ENCODE measurements around the gene LSM8. TPM values are rescaled to one million over a fixed set of nuclear protein-coding genes. Genes with fewer than 3 reads are reported as not detected.

The LSM8 gene
- total and polyA plus RNA-seq, 7 experiments from 2014 or later: 29.8 to 65.8 (median 44.7) TPM

DNA sequence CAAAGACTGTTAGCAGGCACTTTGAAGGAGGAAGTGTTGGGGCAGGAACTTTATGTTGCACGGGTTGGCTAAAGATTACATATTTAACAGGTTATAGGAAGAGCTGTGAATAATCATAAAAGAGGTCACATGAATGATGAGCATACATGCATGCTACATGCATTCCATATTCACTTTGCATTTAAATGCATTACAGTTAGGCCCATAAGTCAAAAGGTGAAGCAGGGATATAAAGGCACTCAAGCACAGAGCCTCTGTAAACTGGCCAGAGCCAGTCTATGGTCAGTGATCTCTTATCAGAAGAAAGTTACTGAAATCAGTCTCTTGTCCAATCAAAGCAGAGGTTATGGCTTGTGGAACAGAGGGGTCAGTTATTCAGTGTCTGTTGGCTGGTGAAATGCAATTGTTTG lies 33.3 kb downstream of the LSM8 start:
- peaks cover 3 to 4% of the 10 kb centered on the region in 2 donors for H3K4me1 ChIP-seq (ENCODE audit: control insufficient read depth in 2 of 2, insufficient read depth in 2 of 2, low read length in 2 of 2)
- no peaks in the 10 kb centered on the region for H3K36me3 ChIP-seq (ENCODE audit: control insufficient read depth in 2 of 3, insufficient read depth in 3 of 3, low read length in 3 of 3)
- no peaks in the 10 kb centered on the region for H3K27me3 ChIP-seq (ENCODE audit: control insufficient read depth in 2 of 2, insufficient read depth in 2 of 2, low read length in 2 of 2)
- H3K9me3 Mint-ChIP-seq: peaks cover 0 to 3% (median 0%) of the 10 kb centered on the region in 11 donors
- no peak overlapping the region for H3K27ac Mint-ChIP-seq
- H3K4me3 ChIP-seq (ENCODE audit: low read length): no peak overlapping the region
- no peak overlapping the region for H3K4me3 Mint-ChIP-seq
- H3K9me3 ChIP-seq (ENCODE audit: control insufficient read depth in 2 of 3, low read length in 3 of 3): no peaks in the 10 kb centered on the region
- intact Hi-C loops (cut with micrococcal nuclease): no loop called here
- H3K27me3 Mint-ChIP-seq: peaks cover 5 to 44% (median 16%) of the 10 kb centered on the region in 5 donors
- no peak for ATAC-seq
- DNase-seq: no peak
- peaks cover 8 to 19% (median 12%) of the 10 kb centered on the region in 7 donors for H3K4me1 Mint-ChIP-seq
- H3K27ac ChIP-seq (ENCODE audit: low read depth, low read length): no peak overlapping the region
- ChIA-PET POLR2A (no interaction called here), CTCF (no interaction called here)
- no peaks in the 10 kb centered on the region for H3K36me3 Mint-ChIP-seq

DNA sequence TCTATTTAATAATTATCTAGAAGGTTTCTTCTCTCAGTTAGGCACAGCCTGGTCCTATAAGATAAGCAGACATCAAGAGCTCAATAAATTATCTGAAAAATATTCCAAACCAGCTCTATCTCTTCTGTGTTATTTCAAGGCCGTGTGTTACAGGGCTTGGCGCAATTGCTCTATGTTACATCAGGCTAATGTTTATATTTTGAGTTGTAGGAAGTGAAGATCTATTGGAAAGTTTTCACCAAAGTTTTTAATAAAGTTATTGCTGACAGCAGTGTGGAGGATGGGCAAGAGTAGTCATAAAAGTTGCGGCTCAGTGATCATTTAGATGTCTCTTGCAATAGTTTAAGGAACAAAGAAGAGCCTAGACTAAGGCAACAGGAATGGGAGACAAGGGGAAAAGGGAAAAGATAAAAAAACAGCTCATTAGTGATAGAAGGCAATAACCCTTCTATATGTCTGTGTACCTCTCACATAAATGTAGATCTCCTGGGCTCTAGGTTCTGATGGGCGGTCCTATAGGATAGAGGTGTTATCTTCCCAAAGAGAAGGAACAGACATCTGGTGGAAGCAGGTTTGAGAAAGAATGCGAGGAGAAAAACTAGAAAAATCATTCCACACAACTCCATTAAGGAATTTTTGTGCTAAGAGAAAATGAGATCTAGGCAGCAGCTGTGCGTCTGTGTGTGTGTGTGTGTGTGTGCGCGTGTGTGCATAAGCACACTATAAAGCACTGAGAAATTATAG lies 34.6 kb downstream of the LSM8 start:
- Mint-ChIP-seq H3K9me3 (peaks cover 0 to 3% (median 0%) of the 10 kb centered on the region in 11 donors), H3K36me3 (no peaks in the 10 kb centered on the region), H3K4me3 (no peak overlapping the region), H3K27ac (no peak overlapping the region), H3K27me3 (peaks cover 0 to 36% (median 16%) of the 10 kb centered on the region in 5 donors), H3K4me1 (peaks cover 8 to 14% (median 12%) of the 10 kb centered on the region in 7 donors)
- no peak overlapping the region for H3K4me3 ChIP-seq (ENCODE audit: low read length)
- H3K36me3 ChIP-seq (ENCODE audit: control insufficient read depth in 2 of 3, insufficient read depth in 3 of 3, low read length in 3 of 3): no peaks in the 10 kb centered on the region
- ATAC-seq (no peak), DNase-seq (no peak)
- intact Hi-C loops (cut with micrococcal nuclease): no loop called here
- H3K27ac ChIP-seq (ENCODE audit: low read depth, low read length): no peak overlapping the region
- H3K27me3 ChIP-seq (ENCODE audit: control insufficient read depth in 2 of 2, insufficient read depth in 2 of 2, low read length in 2 of 2): no peaks in the 10 kb centered on the region
- ChIA-PET CTCF (no interaction called here), POLR2A (no interaction called here)
- no peaks in the 10 kb centered on the region for H3K9me3 ChIP-seq (ENCODE audit: control insufficient read depth in 2 of 3, low read length in 3 of 3)
- peaks cover 3 to 4% of the 10 kb centered on the region in 2 donors for H3K4me1 ChIP-seq (ENCODE audit: control insufficient read depth in 2 of 2, insufficient read depth in 2 of 2, low read length in 2 of 2)

DNA sequence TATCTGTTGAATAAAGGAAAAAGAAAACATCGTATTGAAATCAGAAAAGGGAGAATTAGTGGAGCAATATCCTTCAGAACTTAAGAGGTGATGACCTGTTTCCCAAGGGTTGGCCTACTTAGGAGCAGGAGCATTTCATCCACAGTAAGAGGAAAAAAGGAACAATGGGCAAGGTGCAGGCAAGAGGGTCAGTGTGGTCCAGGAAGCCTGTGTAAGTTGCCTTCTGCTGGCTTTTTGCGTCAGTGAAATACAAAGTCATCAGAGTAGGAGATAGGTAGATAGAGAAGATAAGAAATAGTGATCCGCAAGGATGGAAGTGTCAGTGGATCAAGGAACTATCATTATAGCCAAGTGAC lies 35.2 kb downstream of the LSM8 start:
- Histone ChIP-seq H3K4me1 (ENCODE audit: control insufficient read depth in 2 of 2, insufficient read depth in 2 of 2, low read length in 2 of 2) (peaks cover 0 to under 1% of the 10 kb centered on the region in 2 donors), H3K36me3 (ENCODE audit: control insufficient read depth in 2 of 3, insufficient read depth in 3 of 3, low read length in 3 of 3) (no peaks in the 10 kb centered on the region), H3K27me3 (ENCODE audit: control insufficient read depth in 2 of 2, insufficient read depth in 2 of 2, low read length in 2 of 2) (no peaks in the 10 kb centered on the region), H3K9me3 (ENCODE audit: control insufficient read depth in 2 of 3, low read length in 3 of 3) (no peaks in the 10 kb centered on the region), H3K4me3 (ENCODE audit: low read length) (no peak overlapping the region), H3K27ac (ENCODE audit: low read depth, low read length) (no peak overlapping the region)
- H3K36me3 Mint-ChIP-seq: no peaks in the 10 kb centered on the region
- DNase-seq (no peak), ATAC-seq (no peak)
- CTCF ChIA-PET: no interaction called here
- H3K9me3 Mint-ChIP-seq: no peaks in the 10 kb centered on the region
- intact Hi-C loops (cut with micrococcal nuclease): no loop called here
- no peak overlapping the region for H3K27ac Mint-ChIP-seq
- POLR2A ChIA-PET: no interaction called here
- peaks cover 0 to 33% (median 14%) of the 10 kb centered on the region in 5 donors for H3K27me3 Mint-ChIP-seq
- no peak overlapping the region for H3K4me3 Mint-ChIP-seq
- H3K4me1 Mint-ChIP-seq: peaks cover 4 to 10% (median 9%) of the 10 kb centered on the region in 7 donors

DNA sequence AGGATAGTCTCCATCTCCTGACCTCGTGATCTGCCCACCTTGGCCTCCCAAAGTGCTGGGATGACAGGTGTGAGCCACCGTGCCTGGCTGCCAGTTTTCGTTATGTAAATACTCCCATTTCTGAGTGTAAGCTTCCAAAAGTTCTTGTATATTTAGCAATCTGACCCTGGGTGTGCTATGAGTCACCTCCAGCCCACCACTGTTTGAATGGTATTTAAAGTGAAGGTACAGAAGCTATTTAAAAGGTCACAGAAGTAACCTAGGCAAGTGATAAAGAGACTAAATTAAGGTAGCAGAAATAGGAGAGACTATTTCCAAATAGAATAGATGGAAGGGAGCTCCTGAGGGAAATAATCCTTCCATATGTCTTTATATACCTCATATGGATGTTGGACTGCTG lies 36.6 kb downstream of the LSM8 start:
- Histone ChIP-seq H3K27ac (ENCODE audit: low read depth, low read length) (no peak overlapping the region), H3K9me3 (ENCODE audit: control insufficient read depth in 2 of 3, low read length in 3 of 3) (no peaks in the 10 kb centered on the region), H3K36me3 (ENCODE audit: control insufficient read depth in 2 of 3, insufficient read depth in 3 of 3, low read length in 3 of 3) (no peaks in the 10 kb centered on the region), H3K27me3 (ENCODE audit: control insufficient read depth in 2 of 2, insufficient read depth in 2 of 2, low read length in 2 of 2) (no peaks in the 10 kb centered on the region), H3K4me3 (ENCODE audit: low read length) (no peak overlapping the region), H3K4me1 (ENCODE audit: control insufficient read depth in 2 of 2, insufficient read depth in 2 of 2, low read length in 2 of 2) (no peaks in the 10 kb centered on the region)
- Mint-ChIP-seq H3K36me3 (no peaks in the 10 kb centered on the region), H3K9me3 (no peaks in the 10 kb centered on the region), H3K27ac (no peak overlapping the region), H3K4me3 (no peak overlapping the region), H3K4me1 (no peaks in the 10 kb centered on the region), H3K27me3 (peaks cover 0 to 20% (median 5%) of the 10 kb centered on the region in 5 donors)
- DNase-seq (no peak), ATAC-seq (no peak)
- intact Hi-C loops (cut with micrococcal nuclease): no loop called here
- CTCF ChIA-PET: no interaction called here
- POLR2A ChIA-PET: no interaction called here

DNA sequence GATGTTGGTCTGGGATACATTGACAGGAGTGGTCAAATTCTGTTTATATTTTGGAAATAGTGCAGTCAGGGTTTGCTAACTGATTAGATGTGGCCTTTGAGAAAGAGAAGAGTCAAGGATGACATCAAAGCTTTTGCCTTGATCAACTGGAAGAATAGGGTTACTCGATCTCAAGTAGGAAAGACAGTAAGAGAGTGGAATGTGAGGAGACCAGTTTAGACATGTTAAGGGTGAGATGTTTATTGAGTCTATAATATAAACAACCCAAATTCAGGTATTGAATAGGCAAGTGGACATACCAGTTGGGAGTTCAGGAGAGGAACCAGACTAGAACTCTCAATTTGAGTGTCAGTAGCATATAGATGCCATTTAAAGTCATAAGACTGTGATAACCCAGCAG lies 38.6 kb downstream of the LSM8 start:
- intact Hi-C loops (cut with micrococcal nuclease): no loop called here
- POLR2A ChIA-PET: no interaction called here
- CTCF ChIA-PET: no interaction called here
- H3K36me3 Mint-ChIP-seq: no peaks in the 10 kb centered on the region
- ATAC-seq: no peak
- H3K4me3 ChIP-seq (ENCODE audit: low read length): no peak overlapping the region
- no peaks in the 10 kb centered on the region for H3K4me1 Mint-ChIP-seq
- H3K27ac ChIP-seq (ENCODE audit: low read depth, low read length): no peak overlapping the region
- DNase-seq: no peak
- no peaks in the 10 kb centered on the region for H3K9me3 Mint-ChIP-seq
- H3K4me3 Mint-ChIP-seq: no peak overlapping the region
- no peaks in the 10 kb centered on the region for H3K9me3 ChIP-seq (ENCODE audit: control insufficient read depth in 2 of 3, low read length in 3 of 3)
- H3K27me3 Mint-ChIP-seq: peaks cover 0 to 11% (median 6%) of the 10 kb centered on the region in 5 donors
- no peaks in the 10 kb centered on the region for H3K27me3 ChIP-seq (ENCODE audit: control insufficient read depth in 2 of 2, insufficient read depth in 2 of 2, low read length in 2 of 2)
- no peaks in the 10 kb centered on the region for H3K36me3 ChIP-seq (ENCODE audit: control insufficient read depth in 2 of 3, insufficient read depth in 3 of 3, low read length in 3 of 3)
- H3K27ac Mint-ChIP-seq: no peak overlapping the region
- H3K4me1 ChIP-seq (ENCODE audit: control insufficient read depth in 2 of 2, insufficient read depth in 2 of 2, low read length in 2 of 2): no peaks in the 10 kb centered on the region

DNA sequence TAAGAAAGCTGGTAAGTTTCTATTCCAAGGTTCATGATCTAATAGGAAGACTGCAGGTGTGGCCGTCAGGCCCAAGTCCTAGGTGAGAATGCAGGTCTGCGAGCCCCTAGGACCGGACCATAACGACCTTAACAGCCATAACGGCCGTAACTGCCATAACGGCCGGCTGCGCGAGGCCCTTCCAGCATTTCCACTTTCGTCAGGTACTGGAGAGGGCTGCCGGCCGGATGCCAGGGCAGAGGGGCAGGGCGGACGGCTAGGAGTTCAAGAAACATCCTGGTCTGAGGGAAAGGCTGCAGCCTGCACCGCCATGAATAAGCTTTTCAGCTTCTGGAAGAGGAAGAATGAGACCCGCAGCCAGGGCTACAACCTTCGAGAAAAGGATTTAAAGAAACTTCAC lies 40.6 kb downstream of the LSM8 start, which contains the start of gene ANKRD7:
ANKRD7 (plus strand) TSS at position 184 of the 400 bp plus-strand sequence; CDS start at position 311, 127 bp downstream.
- no peaks in the 10 kb centered on the region for H3K36me3 Mint-ChIP-seq
- H3K27ac Mint-ChIP-seq: no peak within 1 kb of the TSS
- Histone ChIP-seq H3K4me1 (ENCODE audit: control insufficient read depth in 2 of 2, insufficient read depth in 2 of 2, low read length in 2 of 2) (no peaks in the 10 kb centered on the region), H3K36me3 (ENCODE audit: control insufficient read depth in 2 of 3, insufficient read depth in 3 of 3, low read length in 3 of 3) (no peaks in the 10 kb centered on the region), H3K9me3 (ENCODE audit: control insufficient read depth in 2 of 3, low read length in 3 of 3) (no peaks in the 10 kb centered on the region), H3K27ac (ENCODE audit: low read depth, low read length) (no peak within 1 kb of the TSS), H3K4me3 (ENCODE audit: low read length) (no peak within 1 kb of the TSS), H3K27me3 (ENCODE audit: control insufficient read depth in 2 of 2, insufficient read depth in 2 of 2, low read length in 2 of 2) (peaks cover 0 to 3% of the 10 kb centered on the region in 2 donors)
- H3K9me3 Mint-ChIP-seq: no peaks in the 10 kb centered on the region
- ChIA-PET POLR2A (no interaction called here), CTCF (no interaction called here)
- DNase-seq (no peak), ATAC-seq (no peak)
- no peak within 1 kb of the TSS for H3K4me3 Mint-ChIP-seq
- no peaks in the 10 kb centered on the region for H3K4me1 Mint-ChIP-seq
- intact Hi-C loops (cut with micrococcal nuclease): no loop called here
- H3K27me3 Mint-ChIP-seq: peaks cover 0 to 13% (median 12%) of the 10 kb centered on the region in 5 donors

DNA sequence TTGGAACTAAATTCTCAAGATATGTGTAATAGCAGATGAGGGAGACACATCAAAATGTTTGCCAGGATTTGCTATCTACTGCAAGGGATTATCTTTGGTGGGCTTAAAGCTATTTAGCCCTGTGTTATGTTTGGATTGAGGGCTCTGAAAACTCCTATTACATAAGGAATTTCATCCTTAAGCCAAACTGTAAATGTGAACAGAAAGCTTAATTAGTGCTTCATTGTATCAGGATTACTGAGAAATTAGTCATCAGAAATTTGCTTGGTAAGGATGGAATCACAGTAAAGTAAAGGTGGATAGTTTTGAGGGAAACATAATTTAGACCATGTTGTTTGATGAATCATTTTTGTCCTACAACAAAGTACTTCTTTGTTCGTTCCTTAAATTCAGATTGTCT lies 48.9 kb downstream of the LSM8 start:
- Mint-ChIP-seq H3K4me1 (no peaks in the 10 kb centered on the region), H3K27me3 (peaks cover 0 to 17% (median 10%) of the 10 kb centered on the region in 5 donors), H3K4me3 (no peak overlapping the region), H3K36me3 (no peaks in the 10 kb centered on the region), H3K27ac (no peak overlapping the region), H3K9me3 (no peaks in the 10 kb centered on the region)
- no peak for DNase-seq
- no peak for ATAC-seq
- H3K36me3 ChIP-seq (ENCODE audit: control insufficient read depth in 2 of 3, insufficient read depth in 3 of 3, low read length in 3 of 3): no peaks in the 10 kb centered on the region
- no peaks in the 10 kb centered on the region for H3K4me1 ChIP-seq (ENCODE audit: control insufficient read depth in 2 of 2, insufficient read depth in 2 of 2, low read length in 2 of 2)
- intact Hi-C loops (cut with micrococcal nuclease): no loop called here
- H3K4me3 ChIP-seq (ENCODE audit: low read length): no peak overlapping the region
- CTCF ChIA-PET: no interaction called here
- H3K27ac ChIP-seq (ENCODE audit: low read depth, low read length): no peak overlapping the region
- POLR2A ChIA-PET: no interaction called here
- H3K27me3 ChIP-seq (ENCODE audit: control insufficient read depth in 2 of 2, insufficient read depth in 2 of 2, low read length in 2 of 2): peaks cover 0 to 3% of the 10 kb centered on the region in 2 donors
- no peaks in the 10 kb centered on the region for H3K9me3 ChIP-seq (ENCODE audit: control insufficient read depth in 2 of 3, low read length in 3 of 3)

Data from naive thymus-derived CD4-positive, alpha-beta T cell (primary cell).